C4-2B (cell line): ENCODE measurements around the gene NAV1.

Source experiments
- CTCF ChIP-seq: fragments of 450-650 bp; conservative IDR thresholded peaks from 2 replicates; pipeline ENCODE4 v1.5.1; 2017; ENCODE audit warnings: mild to moderate bottlenecking
- ZFX ChIP-seq: fragments of 450-650 bp; IDR thresholded peaks from 2 replicates; pipeline ENCODE4 v1.6.1; 2017

- no peak for TF ChIP-seq CTCF
- no peak for TF ChIP-seq ZFX
Observed at GRCh38 chr1:201551096-201551495, 12.2 kb downstream of the NAV1 start.
